Common myeloid progenitor, CD34-positive (primary cell): ENCODE results near the gene OR2T10.

ENCODE experiments used
- CTCF ChIA-PET: fragments of 350-600 bp; sonication (Branson Sonifier 250); formaldehyde crosslinking; loops from one replicate; lab custom pipeline; 2021; ENCODE audit warnings: antibody characterized with exemption; lab: Charles Lee
- POLR2A ChIA-PET: fragments of 350-600 bp; sonication (Branson Sonifier 250); formaldehyde crosslinking; loops from one replicate; lab custom pipeline; 2021; ENCODE audit warnings: antibody characterized with exemption; lab: Charles Lee
- DNase-seq, 3 donors: peaks; one replicate each; pipeline versions ENCODE4 v3.0.0 to v3.0.0-alpha.2; 2013
- H3K27ac ChIP-seq, 2 experiments: 1 replicate in 1 of 2; 2 replicates in 1 of 2; pipeline ENCODE4 v1.7.0; 2013; ENCODE audit warnings: inconsistent platforms in 2 of 2, low read length in 2 of 2, mild to moderate bottlenecking in 2 of 2, low read depth in 1 of 2, moderate library complexity in 1 of 2; ENCODE audit not compliant: severe bottlenecking in 2 of 2, insufficient read depth in 1 of 2, poor library complexity in 1 of 2
- H3K27me3 ChIP-seq, 5 experiments: replicated peaks in 2 of 5; 1 replicate in 3 of 5; 2 replicates in 2 of 5; pipeline versions ENCODE4 v1.6.1 to v1.7.0; 2013; ENCODE audit warnings: low read length in 4 of 5, mild to moderate bottlenecking in 2 of 5, moderate library complexity in 2 of 5, inconsistent platforms in 1 of 5; ENCODE audit not compliant: insufficient read depth in 5 of 5, control insufficient read depth in 4 of 5
- H3K36me3 ChIP-seq, 4 experiments: 1 replicate in 2 of 4; 2 replicates in 2 of 4; pipeline versions ENCODE4 v1.6.1 to v1.7.0; 2013; ENCODE audit warnings: low read length in 3 of 4, control low read depth in 1 of 4, mild to moderate bottlenecking in 1 of 4; ENCODE audit not compliant: control insufficient read depth in 4 of 4, insufficient read depth in 4 of 4
- H3K4me1 ChIP-seq, 4 experiments: 1 replicate in 3 of 4; 2 replicates in 1 of 4; pipeline versions ENCODE4 v1.6.1 to v1.7.1; 2013; ENCODE audit warnings: low read length in 3 of 4, mild to moderate bottlenecking in 3 of 4, control low read depth in 1 of 4, inconsistent platforms in 1 of 4, moderate library complexity in 1 of 4; ENCODE audit not compliant: control insufficient read depth in 4 of 4, insufficient read depth in 4 of 4; ENCODE audit errors: control extremely low read depth in 1 of 4
- H3K4me3 ChIP-seq, 7 experiments: 1 replicate in 4 of 7; 2 replicates in 3 of 7; pipeline versions ENCODE4 v1.5.1 to v1.7.0; 2013; ENCODE audit warnings: mild to moderate bottlenecking in 7 of 7, low read length in 6 of 7, moderate library complexity in 6 of 7, inconsistent platforms in 2 of 7, low read depth in 2 of 7, control low read depth in 1 of 7; ENCODE audit not compliant: insufficient read depth in 4 of 7, control insufficient read depth in 1 of 7; ENCODE audit errors: extremely low read depth in 1 of 7
- H3K9me3 ChIP-seq, 5 experiments: 1 replicate in 4 of 5; 2 replicates in 1 of 5; pipeline versions ENCODE4 v1.6.1 to v1.7.1; 2013; ENCODE audit warnings: low read length in 4 of 5, mild to moderate bottlenecking in 2 of 5, inconsistent platforms in 1 of 5, low read depth in 1 of 5, moderate library complexity in 1 of 5; ENCODE audit not compliant: control insufficient read depth in 4 of 5, insufficient read depth in 2 of 5; ENCODE audit errors: control extremely low read depth in 1 of 5
- WGBS: methylation state at CpG from one replicate; pipeline ENCODE4 v1.1.5; 2013; ENCODE audit not compliant: insufficient coverage; 5-methylcytosine and 5-hydroxymethylcytosine counted together

Gene OR2T10

DNA sequence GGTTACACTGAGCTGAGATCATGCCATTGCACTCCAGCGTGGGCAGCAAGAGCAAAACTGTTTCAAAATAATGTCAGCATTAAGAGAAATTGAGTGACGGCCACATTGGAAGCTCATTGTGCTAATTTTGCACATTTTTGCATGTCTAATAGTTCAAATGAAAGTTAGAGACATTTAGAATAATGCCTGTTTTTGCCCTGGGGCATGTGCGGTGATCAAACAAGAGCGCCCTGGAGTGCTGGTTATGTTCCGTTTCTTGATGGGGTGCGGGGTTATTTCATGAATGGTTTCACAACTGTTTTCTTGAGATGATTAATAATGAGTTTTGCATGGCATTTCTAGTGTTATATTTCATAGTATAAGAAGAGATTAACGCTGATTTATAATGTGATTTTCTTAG is 24.3 kb upstream of the OR2T10 start:
- no peak overlapping the region for H3K4me3 ChIP-seq
- H3K36me3 ChIP-seq = no peaks in the 10 kb centered on the region
- POLR2A ChIA-PET = no interaction called here
- DNase-seq = no peak
- H3K9me3 ChIP-seq = no peaks in the 10 kb centered on the region
- H3K27ac ChIP-seq = no peak overlapping the region
- 96% methylated on average over 5 of the region's 7 CpGs for WGBS
- H3K4me1 ChIP-seq = no peaks in the 10 kb centered on the region
- no peaks in the 10 kb centered on the region for H3K27me3 ChIP-seq
- CTCF ChIA-PET = interaction anchor here (0.7 to 6.3 kb wide), 10 partner anchors 9 to 684 kb away, joined by 3 to 58 read pairs (median 5); no protein-coding TSS in a partner anchor

DNA sequence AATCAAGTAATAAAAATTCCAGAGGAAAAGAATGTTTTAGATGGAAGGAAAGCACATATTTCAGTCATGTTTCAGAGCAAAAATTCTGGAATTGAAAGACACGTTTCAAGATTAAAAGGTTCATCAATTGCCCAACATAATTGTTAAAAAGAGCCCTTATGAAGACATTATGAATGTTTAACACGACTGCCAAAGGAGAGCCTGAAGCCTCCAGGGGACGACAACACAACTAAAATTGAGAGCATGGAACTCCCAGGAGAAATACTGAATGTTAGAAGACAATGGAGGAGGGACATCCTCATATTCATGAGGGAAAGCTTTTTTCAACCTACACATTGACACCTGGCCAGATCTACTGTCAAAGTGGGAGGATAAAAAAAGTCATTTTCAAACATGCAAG is 21.4 kb upstream of the OR2T10 start:
- whole genome bisulfite sequencing = 0% methylated on average over 2 of the region's 3 CpGs
- Histone ChIP-seq H3K27ac (no peak overlapping the region), H3K36me3 (no peaks in the 10 kb centered on the region), H3K4me1 (no peaks in the 10 kb centered on the region), H3K9me3 (no peaks in the 10 kb centered on the region), H3K27me3 (no peaks in the 10 kb centered on the region), H3K4me3 (no peak overlapping the region)
- peak; percentile 47 to 61 (median 51) for DNase-seq
- ChIA-PET CTCF (interaction anchor here (2.2 to 6.3 kb wide), 2 partner anchors 9 to 187 kb away, joined by 7 to 58 read pairs; no protein-coding TSS in a partner anchor), POLR2A (no interaction called here)

DNA sequence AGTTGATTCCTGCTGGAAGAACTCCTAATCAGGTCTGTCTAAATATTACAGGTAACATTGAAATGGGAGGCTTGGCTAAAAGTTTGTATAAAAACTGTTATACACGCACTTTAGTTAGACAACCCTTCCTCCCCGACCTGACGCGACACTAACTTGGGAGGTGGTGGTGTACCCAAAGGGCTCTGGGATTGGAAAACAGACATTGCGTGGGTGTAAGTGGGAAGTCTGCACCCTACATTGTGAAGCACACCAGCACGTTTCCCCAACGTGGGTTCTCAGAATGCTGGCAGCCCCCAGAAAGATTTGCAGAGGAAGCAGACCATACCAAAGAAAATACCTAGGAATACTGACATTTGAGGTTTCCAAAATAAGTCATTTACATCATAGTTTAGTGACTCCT is 20.6 kb upstream of the OR2T10 start:
- DNase-seq = no peak
- no peaks in the 10 kb centered on the region for H3K9me3 ChIP-seq
- ChIA-PET POLR2A (no interaction called here), CTCF (interaction anchor here (0.9 to 6.3 kb wide), 2 partner anchors 169 to 188 kb away, joined by 3 to 58 read pairs; no protein-coding TSS in a partner anchor)
- no peaks in the 10 kb centered on the region for H3K27me3 ChIP-seq
- H3K36me3 ChIP-seq = no peaks in the 10 kb centered on the region
- no peak overlapping the region for H3K4me3 ChIP-seq
- no peak overlapping the region for H3K27ac ChIP-seq
- H3K4me1 ChIP-seq = no peaks in the 10 kb centered on the region
- WGBS = 100% methylated on average over 3 of the region's 7 CpGs

DNA sequence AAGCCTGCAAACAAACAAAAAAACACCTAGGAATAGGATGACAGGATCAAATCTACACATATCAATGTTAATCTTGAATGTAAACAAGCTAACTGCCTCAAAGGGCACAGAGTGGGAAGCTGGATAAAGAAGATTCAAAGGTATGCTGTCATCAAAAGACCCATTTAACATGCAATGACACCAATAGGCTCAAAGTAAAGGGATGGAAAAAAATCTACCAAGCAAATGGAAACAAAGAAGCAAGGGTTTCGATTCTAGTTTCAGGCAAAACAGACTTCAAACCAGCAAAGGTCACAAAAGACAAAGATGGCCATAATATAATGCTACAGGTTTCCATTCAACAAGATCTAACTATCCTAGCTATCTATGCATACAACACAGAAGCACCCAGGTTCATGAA is 16.2 kb upstream of the OR2T10 start:
- H3K27me3 ChIP-seq = no peaks in the 10 kb centered on the region
- CTCF ChIA-PET = interaction anchor here (1.1 to 3.4 kb wide), 2 partner anchors 9 to 11 kb away, joined by 3 to 10 read pairs; no protein-coding TSS in a partner anchor
- H3K4me3 ChIP-seq = no peak overlapping the region
- no peaks in the 10 kb centered on the region for H3K36me3 ChIP-seq
- WGBS = 100% methylated on average over 1 of the region's 1 CpG
- POLR2A ChIA-PET = no interaction called here
- H3K4me1 ChIP-seq = peaks cover 0 to 2% (median 0%) of the 10 kb centered on the region in 4 experiments
- no peak overlapping the region for H3K27ac ChIP-seq
- no peak for DNase-seq
- H3K9me3 ChIP-seq = no peaks in the 10 kb centered on the region

DNA sequence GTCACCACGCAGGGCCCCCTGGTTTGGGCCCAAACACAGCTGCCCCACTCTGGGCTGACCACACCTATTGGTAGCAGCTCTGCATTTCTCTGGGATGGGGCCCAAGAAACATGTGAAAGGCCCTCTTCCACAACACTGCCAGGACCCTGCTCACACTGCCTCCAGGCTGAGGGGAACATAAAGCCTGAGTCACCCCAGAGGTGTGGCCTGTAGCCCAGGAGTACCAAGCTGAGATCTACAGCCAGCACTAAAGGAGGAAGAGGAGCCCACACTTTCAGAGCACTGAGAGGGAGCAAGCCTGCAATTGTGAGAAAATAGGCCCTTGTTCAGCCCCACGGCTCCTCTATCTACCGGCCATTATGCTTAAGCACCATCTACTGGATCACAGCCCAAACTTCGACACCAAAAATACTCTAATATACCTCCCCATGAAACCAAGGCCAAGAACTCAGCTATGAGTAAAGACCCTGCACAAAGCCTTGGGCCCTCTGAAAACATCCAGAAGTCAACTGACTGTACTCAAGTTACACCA is 14.4 kb upstream of the OR2T10 start:
- POLR2A ChIA-PET = no interaction called here
- no peak overlapping the region for H3K4me3 ChIP-seq
- WGBS = 94% methylated on average over 4 of the region's 4 CpGs
- no peaks in the 10 kb centered on the region for H3K36me3 ChIP-seq
- CTCF ChIA-PET = interaction anchor here (1.0 to 3.4 kb wide), 3 partner anchors 9 to 201 kb away, joined by 3 to 10 read pairs (median 10); no protein-coding TSS in a partner anchor
- peak in 2 of 3 donors; percentile 18 to 41 for DNase-seq
- peaks cover 0 to 2% (median 0%) of the 10 kb centered on the region in 4 experiments for H3K4me1 ChIP-seq
- H3K9me3 ChIP-seq = no peaks in the 10 kb centered on the region
- no peak overlapping the region for H3K27ac ChIP-seq
- H3K27me3 ChIP-seq = no peaks in the 10 kb centered on the region

DNA sequence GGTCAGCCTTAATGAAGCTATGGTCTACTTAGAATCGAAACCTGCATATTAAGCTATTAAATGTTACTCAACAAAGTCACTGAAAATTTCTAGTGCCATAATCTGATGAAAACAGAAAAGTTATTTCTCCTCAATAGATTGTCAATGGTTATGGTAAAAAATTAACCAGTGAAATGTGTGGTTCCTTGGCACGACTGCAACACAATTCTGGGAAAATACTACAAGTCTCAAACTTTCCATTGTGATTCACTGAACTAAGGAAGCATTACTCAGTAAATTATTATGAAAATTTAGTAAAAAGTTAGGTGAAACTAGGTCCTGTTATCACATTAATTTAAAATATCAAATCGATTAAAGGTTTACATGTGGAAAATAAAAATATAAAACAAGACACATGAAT is 12.8 kb upstream of the OR2T10 start:
- Histone ChIP-seq H3K9me3 (no peaks in the 10 kb centered on the region), H3K27me3 (no peaks in the 10 kb centered on the region), H3K36me3 (no peaks in the 10 kb centered on the region), H3K4me3 (no peak overlapping the region), H3K4me1 (peaks cover 0 to 2% (median 0%) of the 10 kb centered on the region in 4 experiments), H3K27ac (no peak overlapping the region)
- ChIA-PET POLR2A (no interaction called here), CTCF (interaction anchor here (1.2 to 2.3 kb wide), 2 partner anchors 9 to 12 kb away, joined by 5 to 7 read pairs; no protein-coding TSS in a partner anchor)
- no peak for DNase-seq
- WGBS = 100% methylated on average over 1 of the region's 3 CpGs

DNA sequence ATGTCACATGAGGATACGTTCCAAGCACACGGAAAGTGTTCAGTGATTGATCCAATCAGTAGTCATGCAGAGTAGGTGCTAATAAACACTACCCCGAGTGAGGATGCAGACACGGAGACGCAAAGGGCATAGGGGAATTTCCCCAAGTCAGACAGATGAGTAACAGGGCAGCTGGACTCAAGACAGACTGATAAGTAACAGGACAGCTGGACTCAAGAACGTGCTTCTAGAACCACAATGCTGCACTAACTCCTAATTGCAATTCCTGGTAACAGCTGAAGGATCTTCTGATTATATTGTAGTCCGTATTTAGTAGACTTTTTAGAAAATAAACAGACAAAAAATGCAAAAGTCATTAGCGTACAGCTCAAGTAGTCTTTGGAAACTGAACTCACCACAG is 1.9 kb upstream of the OR2T10 start:
- Histone ChIP-seq H3K27ac (no peak overlapping the region), H3K9me3 (no peaks in the 10 kb centered on the region), H3K36me3 (no peaks in the 10 kb centered on the region), H3K4me3 (no peak overlapping the region), H3K27me3 (no peaks in the 10 kb centered on the region), H3K4me1 (peaks cover 0 to 3% (median under 1%) of the 10 kb centered on the region in 4 experiments)
- CTCF ChIA-PET = no interaction called here
- 97% methylated on average over 6 of the region's 8 CpGs for WGBS
- DNase-seq = no peak
- POLR2A ChIA-PET = no interaction called here
